Panc1 (cell line): ENCODE results near the gene LACTBL1. TPM values are rescaled to one million over a fixed set of nuclear protein-coding genes. Genes with fewer than 3 reads are reported as not detected.

ENCODE experiments used
- ATAC-seq: fragments of 200-7000 bp; cut with Tn5 transposase; 2 replicates; pipeline ENCODE4 v1.9.1; 2020; ENCODE audit warnings: mild to moderate bottlenecking, moderate library complexity
- BruUV-seq: library from RNA; stranded (reverse); fragments of 400-500 nt; replicated peaks from 2 replicates; lab custom pipeline; 2021; lab: Mats Ljungman, UMichigan
- CTCF ChIA-PET: fragments of 300-600 bp; sonication (Branson Sonifier 250); formaldehyde crosslinking; loops from one replicate; lab custom pipeline; 2022; ENCODE audit warnings: antibody characterized with exemption; lab: Charles Lee
- POLR2A ChIA-PET: fragments of 300-600 bp; sonication (Branson Sonifier 250); formaldehyde crosslinking; loops from one replicate; lab custom pipeline; 2022; ENCODE audit warnings: antibody characterized with exemption; lab: Charles Lee
- DNase-seq: peaks from one replicate; pipeline ENCODE4 v3.0.0-alpha.2; 2010; ENCODE audit warnings: low read depth, low spot score
- H3K27ac ChIP-seq: 2 replicates; pipeline ENCODE4 v1.5.1; 2011; ENCODE audit warnings: mild to moderate bottlenecking, low read length, inconsistent platforms
- H3K27me3 ChIP-seq: fragments of 200-500 bp; sonication (Bioruptor generic); 2 replicates; pipeline ENCODE4 v1.6.0; 2014; ENCODE audit warnings: low read length, inconsistent platforms; ENCODE audit not compliant: control insufficient read depth, insufficient read depth
- H3K36me3 ChIP-seq: fragments of 200-500 bp; sonication (Bioruptor generic); 2 replicates; pipeline ENCODE4 v1.5.1; 2014; ENCODE audit warnings: inconsistent platforms, mild to moderate bottlenecking, low read length, moderate library complexity; ENCODE audit not compliant: control insufficient read depth, insufficient read depth
- H3K4me1 ChIP-seq: 2 replicates; pipeline ENCODE4 v1.5.1; 2011; ENCODE audit warnings: inconsistent platforms, mild to moderate bottlenecking, low read length, moderate library complexity; ENCODE audit not compliant: control insufficient read depth, insufficient read depth
- H3K4me3 ChIP-seq, 2 experiments: 2 replicates each; pipeline ENCODE4 v1.5.1; 2011 to 2012; ENCODE audit warnings: low read depth in 2 of 2, low read length in 2 of 2, mild to moderate bottlenecking in 2 of 2, inconsistent platforms in 1 of 2, moderate library complexity in 1 of 2
- H3K9me3 ChIP-seq: fragments of 200-500 bp; sonication (Bioruptor generic); 2 replicates; pipeline ENCODE4 v1.5.1; 2014; ENCODE audit warnings: low read depth, mild to moderate bottlenecking, inconsistent platforms, low read length, moderate library complexity; ENCODE audit not compliant: control insufficient read depth, insufficient read depth
- POLR2AphosphoS5 ChIP-seq: IDR thresholded peaks from 2 replicates; pipeline ENCODE4 v1.6.1; 2012; ENCODE audit warnings: mild to moderate bottlenecking, low read depth, low read length, moderate library complexity
- SIN3A ChIP-seq: IDR thresholded peaks from 2 replicates; pipeline ENCODE4 v1.6.1; 2012; ENCODE audit warnings: low read depth, mild to moderate bottlenecking, low read length, moderate library complexity, borderline replicate concordance; ENCODE audit not compliant: insufficient read depth
- TCF7L2 ChIP-seq: IDR thresholded peaks from 2 replicates; pipeline ENCODE4 v1.6.1; 2011; ENCODE audit warnings: mild to moderate bottlenecking, low read depth, low read length, inconsistent platforms
- in situ Hi-C: cut with HindIII; loops from 2 replicates; pipeline ENCODE4 v1.10.0; 2016; ENCODE audit warnings: low sequenced_read_pairs, low pct_unique_long_range_greater_than_20kb
- intact Hi-C: fragments of 100-400 bp; cut with micrococcal nuclease; formaldehyde crosslinking; loops from one replicate; pipeline ENCODE4 v1.10.0; 2022; ENCODE audit not compliant: unreplicated experiment
- total RNA-seq: library from RNA; stranded (reverse); gene quantifications from one replicate; pipeline ENCODE4 v1.2.1, GENCODE V29; 2021; ENCODE audit not compliant: unreplicated experiment
- TF ChIP-seq, protein P1 (sequence below): fragments of 450-650 bp; IDR thresholded peaks from 2 replicates; pipeline ENCODE4 v1.5.1; 2017; ENCODE audit warnings: mild to moderate bottlenecking
- TF ChIP-seq, protein P2 (sequence below), 2 experiments: IDR thresholded peaks; 2 replicates each; pipeline ENCODE4 v1.6.1; 2011 to 2012; ENCODE audit warnings: low read depth in 2 of 2, control low read depth in 1 of 2, low read length in 1 of 2, mild to moderate bottlenecking in 1 of 2, moderate library complexity in 1 of 2; ENCODE audit not compliant: insufficient read depth in 1 of 2

The LACTBL1 gene
- total RNA-seq, 1 experiment from 2014 or later, result not detected

DNA sequence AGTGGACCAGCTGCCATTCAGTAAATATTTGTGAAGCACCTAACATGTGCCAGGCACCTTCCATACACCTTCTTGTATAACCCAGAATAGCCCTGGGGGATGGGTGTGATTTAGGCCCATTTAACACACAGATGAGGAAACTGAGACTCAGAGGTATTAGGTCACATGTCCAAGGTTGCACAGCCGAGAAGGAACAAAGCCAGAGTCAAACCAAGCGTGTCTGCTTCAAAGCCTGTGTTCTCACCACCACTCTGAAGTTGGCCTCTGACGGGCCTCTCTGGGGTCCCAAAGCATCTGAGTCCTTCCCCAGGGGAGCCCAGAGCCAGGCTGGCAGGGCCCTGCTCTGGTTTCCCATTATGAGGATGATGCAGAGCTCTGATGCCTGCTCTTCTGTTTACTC, 65.1 kb downstream of the LACTBL1 start:
- H3K4me1 ChIP-seq, result no peaks in the 10 kb centered on the region
- ChIA-PET CTCF (no interaction called here), POLR2A (no interaction called here)
- no peak overlapping the region for H3K27ac ChIP-seq
- no TSS peak for BruUV-seq
- no peaks in the 10 kb centered on the region for H3K27me3 ChIP-seq
- TF ChIP-seq SIN3A, result no peak
- TF ChIP-seq, protein P1, sequence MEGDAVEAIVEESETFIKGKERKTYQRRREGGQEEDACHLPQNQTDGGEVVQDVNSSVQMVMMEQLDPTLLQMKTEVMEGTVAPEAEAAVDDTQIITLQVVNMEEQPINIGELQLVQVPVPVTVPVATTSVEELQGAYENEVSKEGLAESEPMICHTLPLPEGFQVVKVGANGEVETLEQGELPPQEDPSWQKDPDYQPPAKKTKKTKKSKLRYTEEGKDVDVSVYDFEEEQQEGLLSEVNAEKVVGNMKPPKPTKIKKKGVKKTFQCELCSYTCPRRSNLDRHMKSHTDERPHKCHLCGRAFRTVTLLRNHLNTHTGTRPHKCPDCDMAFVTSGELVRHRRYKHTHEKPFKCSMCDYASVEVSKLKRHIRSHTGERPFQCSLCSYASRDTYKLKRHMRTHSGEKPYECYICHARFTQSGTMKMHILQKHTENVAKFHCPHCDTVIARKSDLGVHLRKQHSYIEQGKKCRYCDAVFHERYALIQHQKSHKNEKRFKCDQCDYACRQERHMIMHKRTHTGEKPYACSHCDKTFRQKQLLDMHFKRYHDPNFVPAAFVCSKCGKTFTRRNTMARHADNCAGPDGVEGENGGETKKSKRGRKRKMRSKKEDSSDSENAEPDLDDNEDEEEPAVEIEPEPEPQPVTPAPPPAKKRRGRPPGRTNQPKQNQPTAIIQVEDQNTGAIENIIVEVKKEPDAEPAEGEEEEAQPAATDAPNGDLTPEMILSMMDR, result no peak
- TF ChIP-seq TCF7L2, result no peak
- TF ChIP-seq POLR2AphosphoS5, result no peak
- TF ChIP-seq, protein P2, sequence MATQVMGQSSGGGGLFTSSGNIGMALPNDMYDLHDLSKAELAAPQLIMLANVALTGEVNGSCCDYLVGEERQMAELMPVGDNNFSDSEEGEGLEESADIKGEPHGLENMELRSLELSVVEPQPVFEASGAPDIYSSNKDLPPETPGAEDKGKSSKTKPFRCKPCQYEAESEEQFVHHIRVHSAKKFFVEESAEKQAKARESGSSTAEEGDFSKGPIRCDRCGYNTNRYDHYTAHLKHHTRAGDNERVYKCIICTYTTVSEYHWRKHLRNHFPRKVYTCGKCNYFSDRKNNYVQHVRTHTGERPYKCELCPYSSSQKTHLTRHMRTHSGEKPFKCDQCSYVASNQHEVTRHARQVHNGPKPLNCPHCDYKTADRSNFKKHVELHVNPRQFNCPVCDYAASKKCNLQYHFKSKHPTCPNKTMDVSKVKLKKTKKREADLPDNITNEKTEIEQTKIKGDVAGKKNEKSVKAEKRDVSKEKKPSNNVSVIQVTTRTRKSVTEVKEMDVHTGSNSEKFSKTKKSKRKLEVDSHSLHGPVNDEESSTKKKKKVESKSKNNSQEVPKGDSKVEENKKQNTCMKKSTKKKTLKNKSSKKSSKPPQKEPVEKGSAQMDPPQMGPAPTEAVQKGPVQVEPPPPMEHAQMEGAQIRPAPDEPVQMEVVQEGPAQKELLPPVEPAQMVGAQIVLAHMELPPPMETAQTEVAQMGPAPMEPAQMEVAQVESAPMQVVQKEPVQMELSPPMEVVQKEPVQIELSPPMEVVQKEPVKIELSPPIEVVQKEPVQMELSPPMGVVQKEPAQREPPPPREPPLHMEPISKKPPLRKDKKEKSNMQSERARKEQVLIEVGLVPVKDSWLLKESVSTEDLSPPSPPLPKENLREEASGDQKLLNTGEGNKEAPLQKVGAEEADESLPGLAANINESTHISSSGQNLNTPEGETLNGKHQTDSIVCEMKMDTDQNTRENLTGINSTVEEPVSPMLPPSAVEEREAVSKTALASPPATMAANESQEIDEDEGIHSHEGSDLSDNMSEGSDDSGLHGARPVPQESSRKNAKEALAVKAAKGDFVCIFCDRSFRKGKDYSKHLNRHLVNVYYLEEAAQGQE (IDR thresholded peaks at IDR 0.05; ENCODE audit: insufficient read depth in 1 of 2, low read depth in 2 of 2, low read length in 1 of 2), result no peak
- H3K36me3 ChIP-seq, result no peaks in the 10 kb centered on the region
- DNase-seq (no peak), ATAC-seq (no peak)
- in situ Hi-C loops (no loop called here), intact Hi-C loops (no loop called here)
- H3K4me3 ChIP-seq, result no peak overlapping the region
- H3K9me3 ChIP-seq, result no peaks in the 10 kb centered on the region

DNA sequence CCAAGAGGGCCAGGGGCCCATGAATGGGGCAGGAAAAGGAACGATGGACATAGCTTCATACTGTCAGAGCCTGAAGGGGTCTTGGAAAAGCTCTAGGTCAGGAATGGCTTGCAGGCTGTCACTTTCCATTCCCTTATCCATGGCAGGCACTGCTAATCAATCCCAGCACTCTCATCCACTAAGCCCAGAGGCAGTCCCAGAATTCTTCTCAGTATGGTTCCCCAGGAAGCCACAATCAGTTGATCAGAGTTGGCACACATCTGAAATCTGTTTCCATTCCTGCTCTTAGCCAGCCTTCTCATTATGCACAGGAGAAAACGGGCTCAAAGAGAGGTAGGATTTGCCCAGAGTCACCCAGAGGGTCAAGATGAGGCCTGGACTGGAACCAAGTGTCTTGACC, 65.7 kb downstream of the LACTBL1 start:
- H3K4me3 ChIP-seq, result no peak overlapping the region
- ATAC-seq (no peak), DNase-seq (no peak)
- ChIA-PET POLR2A (no interaction called here), CTCF (no interaction called here)
- H3K36me3 ChIP-seq, result no peaks in the 10 kb centered on the region
- intact Hi-C loops, result no loop called here
- BruUV-seq, result no TSS peak
- H3K27me3 ChIP-seq, result no peaks in the 10 kb centered on the region
- H3K9me3 ChIP-seq, result no peaks in the 10 kb centered on the region
- H3K27ac ChIP-seq, result no peak overlapping the region
- TF ChIP-seq POLR2AphosphoS5, result no peak
- TF ChIP-seq, protein P1, result no peak
- TF ChIP-seq, protein P2 (IDR thresholded peaks at IDR 0.05; ENCODE audit: insufficient read depth in 1 of 2, low read depth in 2 of 2, low read length in 1 of 2), result no peak
- in situ Hi-C loops, result no loop called here
- no peaks in the 10 kb centered on the region for H3K4me1 ChIP-seq
